Measurements from ENCODE around the gene QKI.

Gene QKI

GRCh38 chr6:163559661-163560060 lies 145.1 kb downstream of the QKI start:
- no peak for TF ChIP-seq CTCF (IDR thresholded peaks at IDR 0.05; ENCODE audit: low read depth, low read length)
- no peak for DNase-seq (ENCODE audit: low read depth in 2 of 2)
- no peak overlapping the region for H3K4me3 ChIP-seq (replicated peaks in 1 of 2; ENCODE audit: low read depth in 2 of 2, low read length in 2 of 2)

DNA sequence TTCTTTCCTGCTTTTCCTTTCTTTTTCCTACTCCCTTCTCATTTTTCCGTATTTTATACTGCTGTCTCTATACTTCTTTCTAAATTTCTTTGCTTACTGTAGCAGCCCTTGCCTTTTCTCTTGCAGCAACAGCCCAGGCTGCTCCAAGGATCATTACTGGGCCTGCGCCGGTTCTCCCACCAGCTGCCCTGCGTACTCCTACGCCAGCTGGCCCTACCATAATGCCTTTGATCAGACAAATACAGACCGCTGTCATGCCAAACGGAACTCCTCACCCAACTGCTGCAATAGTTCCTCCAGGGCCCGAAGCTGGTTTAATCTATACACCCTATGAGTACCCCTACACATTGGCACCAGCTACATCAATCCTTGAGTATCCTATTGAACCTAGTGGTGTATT lies 148.8 kb downstream of the QKI start:
- no peak overlapping the region for H3K4me3 ChIP-seq (replicated peaks in 1 of 2; ENCODE audit: low read depth in 2 of 2, low read length in 2 of 2)
- no peak for DNase-seq (ENCODE audit: low read depth in 2 of 2)
- TF ChIP-seq CTCF (IDR thresholded peaks at IDR 0.05; ENCODE audit: low read depth, low read length), result no peak

DNA sequence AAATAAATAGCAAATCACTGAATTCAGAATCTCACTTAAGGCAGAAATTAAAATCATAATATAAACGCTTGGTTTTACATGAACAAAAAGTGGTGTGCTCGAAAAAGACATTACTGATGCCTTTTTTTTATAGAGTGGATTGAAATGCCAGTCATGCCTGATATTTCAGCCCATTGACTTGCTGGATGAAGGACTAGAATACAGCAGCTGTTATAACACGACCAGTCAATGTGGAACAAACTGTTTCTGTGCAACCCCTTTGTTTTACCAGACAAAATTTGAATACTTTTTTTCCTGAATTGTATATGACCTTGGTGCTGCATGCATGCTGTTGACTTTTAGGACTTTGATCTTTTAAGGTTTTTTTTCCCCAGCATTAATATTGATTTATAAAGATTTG lies 150.0 kb downstream of the QKI start:
- no peak for DNase-seq (ENCODE audit: low read depth in 2 of 2)
- no peak overlapping the region for H3K4me3 ChIP-seq (replicated peaks in 1 of 2; ENCODE audit: low read depth in 2 of 2, low read length in 2 of 2)
- no peak for TF ChIP-seq CTCF (IDR thresholded peaks at IDR 0.05; ENCODE audit: low read depth, low read length)

DNA sequence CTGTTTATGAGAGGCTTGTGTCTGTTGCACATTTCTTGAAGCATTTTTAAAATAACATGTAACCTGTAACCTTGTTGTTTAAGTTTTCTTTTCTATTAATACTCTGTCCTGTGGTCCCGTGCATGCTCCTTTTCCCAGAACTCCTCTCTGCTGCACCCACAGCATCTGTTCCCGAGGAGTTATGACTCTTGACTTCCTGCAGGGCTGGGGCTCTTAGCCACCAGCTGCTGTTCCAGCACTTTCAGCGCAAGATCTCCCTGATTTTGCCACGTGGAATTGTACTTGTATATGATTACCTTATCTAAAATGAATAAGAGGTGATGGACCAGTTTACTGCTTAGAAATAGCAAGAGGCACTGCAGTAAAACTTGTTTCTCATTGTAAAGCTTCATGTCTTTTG lies 150.6 kb downstream of the QKI start:
- TF ChIP-seq CTCF (IDR thresholded peaks at IDR 0.05; ENCODE audit: low read depth, low read length), result no peak
- no peak overlapping the region for H3K4me3 ChIP-seq (replicated peaks in 1 of 2; ENCODE audit: low read depth in 2 of 2, low read length in 2 of 2)
- peak; percentile 36 to 58 for DNase-seq (ENCODE audit: low read depth in 2 of 2)

GRCh38 chr6:163566056-163566455 lies 151.5 kb downstream of the QKI start:
- TF ChIP-seq CTCF (IDR thresholded peaks at IDR 0.05; ENCODE audit: low read depth, low read length), result no peak
- DNase-seq (ENCODE audit: low read depth in 2 of 2), result no peak

DNA sequence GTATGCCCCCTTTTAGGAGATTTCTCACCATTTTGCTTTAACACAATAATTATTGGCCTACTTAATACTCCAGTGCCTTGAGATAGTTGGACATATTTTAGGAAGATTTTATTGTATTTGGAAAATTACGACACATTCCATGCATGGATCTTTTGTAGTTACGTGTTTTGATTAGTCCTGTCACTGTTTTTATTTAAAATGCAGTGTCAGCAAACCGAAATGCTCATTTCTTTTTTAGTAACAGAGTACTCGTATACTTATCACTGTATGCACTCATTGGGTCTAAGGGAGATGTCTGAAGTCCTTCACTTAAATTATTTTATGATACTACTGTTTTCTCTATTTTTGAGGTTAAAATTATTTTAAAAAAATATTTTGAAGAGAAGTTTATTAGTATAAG lies 153.8 kb downstream of the QKI start:
- no peak for DNase-seq (ENCODE audit: low read depth in 2 of 2)
- H3K4me3 ChIP-seq (replicated peaks in 1 of 2; ENCODE audit: low read depth in 2 of 2, low read length in 2 of 2), result no peak overlapping the region
- no peak for TF ChIP-seq CTCF (IDR thresholded peaks at IDR 0.05; ENCODE audit: low read depth, low read length)

More at GRCh38 chr6:163566056-163566455, 151.5 kb downstream of the QKI start:
- H3K4me3 ChIP-seq (replicated peaks in 1 of 2; ENCODE audit: low read depth in 2 of 2, low read length in 2 of 2), result no peak overlapping the region

- no peak overlapping the region for H3K4me3 ChIP-seq (replicated peaks in 1 of 2; ENCODE audit: low read depth in 2 of 2, low read length in 2 of 2)
- peak in 1 of 2 donors; percentile 28 for DNase-seq (ENCODE audit: low read depth in 2 of 2)
- no peak for TF ChIP-seq CTCF (IDR thresholded peaks at IDR 0.05; ENCODE audit: low read depth, low read length)
Observed at GRCh38 chr6:163570579-163571231, 156.2 kb downstream of the QKI start.

All from cardiac fibroblast (primary cell).